MM.1S (cell line): ENCODE data around the gene GGPS1.

ENCODE experiments used
- DNase-seq: peaks from one replicate; pipeline ENCODE4 v3.0.0-alpha.2; 2015
- H2AFZ ChIP-seq: fragments of 300-600 bp; sonication (generic); 2 replicates; pipeline ENCODE4 v1.6.0; 2016; ENCODE audit warnings: antibody characterized with exemption, low read length
- H3F3A ChIP-seq: fragments of 300-600 bp; sonication (generic); 2 replicates; pipeline ENCODE4 v1.6.1; 2016; ENCODE audit warnings: mild to moderate bottlenecking, antibody characterized with exemption, low read length, moderate library complexity, mixed read lengths; ENCODE audit not compliant: insufficient read depth
- H3K27ac ChIP-seq: fragments of 300-600 bp; sonication (generic); 2 replicates; pipeline ENCODE4 v1.5.1; 2016; ENCODE audit warnings: mild to moderate bottlenecking, low read length
- H3K27me3 ChIP-seq: fragments of 300-600 bp; sonication (generic); replicated peaks from 2 replicates; pipeline ENCODE4 v1.6.0; 2016; ENCODE audit warnings: low read length; ENCODE audit not compliant: insufficient read depth
- H3K36me3 ChIP-seq: fragments of 300-600 bp; sonication (generic); replicated peaks from 2 replicates; pipeline ENCODE4 v1.6.1; 2016; ENCODE audit warnings: mild to moderate bottlenecking, low read length, mixed read lengths; ENCODE audit not compliant: insufficient read depth
- H3K4me1 ChIP-seq: fragments of 300-600 bp; sonication (generic); 2 replicates; pipeline ENCODE4 v1.6.1; 2016; ENCODE audit warnings: low read length, mixed read lengths
- H3K4me2 ChIP-seq: fragments of 300-600 bp; sonication (generic); 2 replicates; pipeline ENCODE4 v1.6.0; 2016; ENCODE audit warnings: low read depth, low read length
- H3K4me3 ChIP-seq: fragments of 300-600 bp; sonication (generic); 2 replicates; pipeline ENCODE4 v1.5.1; 2016; ENCODE audit warnings: low read length, mixed read lengths
- H3K79me2 ChIP-seq: fragments of 300-600 bp; sonication (generic); 2 replicates; pipeline ENCODE4 v1.6.1; 2016; ENCODE audit warnings: mixed run types, low read length, mixed read lengths
- H3K9ac ChIP-seq: fragments of 300-600 bp; sonication (generic); 2 replicates; pipeline ENCODE4 v1.6.1; 2016; ENCODE audit warnings: low read length, mixed read lengths
- H3K9me2 ChIP-seq: fragments of 300-600 bp; sonication (generic); replicated peaks from 2 replicates; pipeline ENCODE4 v1.6.1; 2016; ENCODE audit warnings: mild to moderate bottlenecking, low read length, mixed read lengths; ENCODE audit not compliant: insufficient read depth
- H3K9me3 ChIP-seq: fragments of 300-600 bp; sonication (generic); replicated peaks from 2 replicates; pipeline ENCODE4 v1.6.1; 2016; ENCODE audit warnings: mild to moderate bottlenecking, low read length, mixed read lengths; ENCODE audit not compliant: insufficient read depth
- H4K20me1 ChIP-seq: fragments of 300-600 bp; sonication (generic); 2 replicates; pipeline ENCODE4 v1.6.1; 2016; ENCODE audit warnings: mild to moderate bottlenecking, low read length, moderate library complexity, mixed read lengths; ENCODE audit not compliant: insufficient read depth
- CTCF ChIP-seq: fragments of 300-600 bp; sonication (generic); IDR thresholded peaks from 2 replicates; pipeline ENCODE4 v1.5.1; 2016; ENCODE audit warnings: antibody characterized with exemption, low read length, mixed read lengths
- EZH2 ChIP-seq: fragments of 300-600 bp; sonication (generic); optimal IDR thresholded peaks from 2 replicates; pipeline ENCODE3; 2017; ENCODE audit warnings: low read depth, mild to moderate bottlenecking, antibody characterized with exemption, low read length, mixed read lengths
- EZH2phosphoT487 ChIP-seq: fragments of 300-600 bp; sonication (generic); IDR thresholded peaks from 2 replicates; pipeline ENCODE4 v1.6.1; 2018; ENCODE audit warnings: antibody characterized with exemption, low read length

GGPS1 gene

GRCh38 chr1:235328271-235329138, at the start of gene GGPS1:
TSS of gene GGPS1 (plus strand) at chr1:235328570. CDS start at chr1:235335265, 6,695 bp downstream.
- Histone ChIP-seq H3K36me3 (no peaks in the 10 kb centered on the region), H3K79me2 (peaks cover 86% of the 10 kb centered on the region), H3K9me3 (no peaks in the 10 kb centered on the region), H3F3A (peaks cover 23% of the 10 kb centered on the region), H3K9me2 (no peaks in the 10 kb centered on the region), H3K9ac (peak within 1 kb of the TSS; percentile 86), H4K20me1 (peaks cover 18% of the 10 kb centered on the region; the same call in 1 of the 2 replicates), H3K27ac (peak within 1 kb of the TSS; percentile 81), H3K4me1 (peaks cover 20% of the 10 kb centered on the region), H3K4me2 (peak within 1 kb of the TSS; percentile 85), H3K4me3 (peak within 1 kb of the TSS; percentile 91), H2AFZ (peak within 1 kb of the TSS; percentile 81), H3K27me3 (no peaks in the 10 kb centered on the region)
- peak; percentile 100 for DNase-seq
- TF ChIP-seq EZH2: no peak
- no peak for TF ChIP-seq CTCF
- no peak for TF ChIP-seq EZH2phosphoT487

- Histone ChIP-seq H3K4me3 (no peak overlapping the region), H4K20me1 (peaks cover 19% of the 10 kb centered on the region; the same call in 1 of the 2 replicates), H3K9ac (no peak overlapping the region), H3K36me3 (no peaks in the 10 kb centered on the region), H3K9me3 (no peaks in the 10 kb centered on the region), H3F3A (no peaks in the 10 kb centered on the region), H3K4me2 (no peak overlapping the region), H3K27me3 (no peaks in the 10 kb centered on the region), H3K9me2 (no peaks in the 10 kb centered on the region), H3K4me1 (no peaks in the 10 kb centered on the region), H3K79me2 (peaks cover 92% of the 10 kb centered on the region), H3K27ac (no peak overlapping the region), H2AFZ (no peak overlapping the region)
- DNase-seq: no peak
- no peak for TF ChIP-seq CTCF
- no peak for TF ChIP-seq EZH2
- no peak for TF ChIP-seq EZH2phosphoT487
Observed at GRCh38 chr1:235278915-235279292, 49.5 kb upstream of the GGPS1 start.

DNA sequence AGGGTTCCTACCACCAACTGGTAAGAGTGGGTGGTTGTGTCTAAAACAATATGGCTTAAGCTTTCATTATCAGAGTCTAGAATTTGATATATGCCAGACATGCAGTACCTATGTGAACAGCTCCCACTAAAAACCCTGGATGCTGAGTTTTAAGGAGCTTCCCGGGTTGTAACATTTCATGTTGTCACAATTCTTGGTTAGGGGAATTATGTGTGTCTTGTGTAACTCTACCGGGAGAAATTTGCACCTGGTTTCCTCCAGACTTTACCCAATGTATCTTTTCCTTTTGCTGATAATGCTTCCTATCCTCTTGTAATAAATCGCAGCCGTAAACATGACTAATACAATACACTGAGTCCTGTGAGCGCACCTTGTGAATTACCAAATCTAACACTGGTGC, 48.7 kb upstream of the GGPS1 start:
- no peak overlapping the region for H3K9ac ChIP-seq
- H3K27me3 ChIP-seq: no peaks in the 10 kb centered on the region
- H3K4me3 ChIP-seq: no peak overlapping the region
- no peak overlapping the region for H3K27ac ChIP-seq
- H3K4me2 ChIP-seq: no peak overlapping the region
- TF ChIP-seq CTCF (no peak), EZH2 (no peak), EZH2phosphoT487 (no peak)
- H3K79me2 ChIP-seq: peaks cover 93% of the 10 kb centered on the region
- H4K20me1 ChIP-seq: 0 out of 2 replicates have a peak, but pooled peaks cover 18% of the 10 kb centered on the region
- no peaks in the 10 kb centered on the region for H3F3A ChIP-seq
- no peak overlapping the region for H2AFZ ChIP-seq
- no peaks in the 10 kb centered on the region for H3K4me1 ChIP-seq
- DNase-seq: no peak
- H3K36me3 ChIP-seq: no peaks in the 10 kb centered on the region
- H3K9me3 ChIP-seq: no peaks in the 10 kb centered on the region
- no peaks in the 10 kb centered on the region for H3K9me2 ChIP-seq
